Cardiac muscle cell (in vitro differentiated cells and primary cell): Measurements from ENCODE around the gene WHAMM. TPM values are rescaled to one million over a fixed set of nuclear protein-coding genes. Genes with fewer than 3 reads are reported as not detected.

Experiments
- DNase-seq, 2 donors: peaks; one replicate each; pipeline versions ENCODE4 v3.0.0 to v3.0.0-alpha.2; 2010 to 2017; ENCODE audit warnings: low read depth in 1 of 2, low spot score in 1 of 2
- H3K27ac ChIP-seq: fragments of 200-600 bp; sonication (generic); 2 replicates; pipeline ENCODE4 v1.5.1; 2016
- H3K27me3 ChIP-seq: fragments of 200-600 bp; sonication (generic); 2 replicates; pipeline ENCODE4 v1.6.0; 2016; ENCODE audit warnings: control low read depth
- H3K36me3 ChIP-seq: fragments of 200-600 bp; sonication (generic); 2 replicates; pipeline ENCODE4 v1.5.1; 2016; ENCODE audit warnings: control low read depth
- H3K4me1 ChIP-seq: fragments of 200-600 bp; sonication (generic); 2 replicates; pipeline ENCODE4 v1.8.1; 2017; ENCODE audit warnings: low read depth, mild to moderate bottlenecking, mixed run types
- H3K4me3 ChIP-seq: fragments of 200-600 bp; sonication (generic); 2 replicates; pipeline ENCODE4 v1.5.1; 2016; ENCODE audit warnings: mild to moderate bottlenecking
- H3K9me3 ChIP-seq: fragments of 200-600 bp; sonication (generic); 2 replicates; pipeline ENCODE4 v1.5.1; 2017; ENCODE audit warnings: low read depth, mild to moderate bottlenecking, control low read depth
- CTCF ChIP-seq: IDR thresholded peaks from 2 replicates; pipeline ENCODE4 v1.5.1; 2012; ENCODE audit warnings: low read depth, mild to moderate bottlenecking, low read length
- polyA plus RNA-seq: library from polyadenylated mRNA; unstranded; fragments of >200 nt; fragmentation: Nextera tagmentation; extraction: Ambion mirVana; gene quantifications from 2 replicates; pipeline ENCODE4 v1.2.1, GENCODE V29; 2016
- total RNA-seq: library from RNA; depleted of rRNA; stranded (reverse); fragments of >200 nt; gene quantifications from 2 replicates; pipeline ENCODE4 v1.2.3, GENCODE V29; 2016

The WHAMM gene
- total and polyA plus RNA-seq, 2 experiments from 2014 or later: 5.1 to 7.6 TPM

- no peaks in the 10 kb centered on the region for H3K9me3 ChIP-seq
- H3K36me3 ChIP-seq: peaks cover 18% of the 10 kb centered on the region
- no peak overlapping the region for H3K27ac ChIP-seq
- no peak overlapping the region for H3K4me3 ChIP-seq
- H3K4me1 ChIP-seq: no peaks in the 10 kb centered on the region
- H3K27me3 ChIP-seq: no peaks in the 10 kb centered on the region
- no peak for DNase-seq
- TF ChIP-seq CTCF: no peak
These were observed 42.1 kb upstream of the WHAMM start for GRCh38 chr15:82767163-82767829.

DNA sequence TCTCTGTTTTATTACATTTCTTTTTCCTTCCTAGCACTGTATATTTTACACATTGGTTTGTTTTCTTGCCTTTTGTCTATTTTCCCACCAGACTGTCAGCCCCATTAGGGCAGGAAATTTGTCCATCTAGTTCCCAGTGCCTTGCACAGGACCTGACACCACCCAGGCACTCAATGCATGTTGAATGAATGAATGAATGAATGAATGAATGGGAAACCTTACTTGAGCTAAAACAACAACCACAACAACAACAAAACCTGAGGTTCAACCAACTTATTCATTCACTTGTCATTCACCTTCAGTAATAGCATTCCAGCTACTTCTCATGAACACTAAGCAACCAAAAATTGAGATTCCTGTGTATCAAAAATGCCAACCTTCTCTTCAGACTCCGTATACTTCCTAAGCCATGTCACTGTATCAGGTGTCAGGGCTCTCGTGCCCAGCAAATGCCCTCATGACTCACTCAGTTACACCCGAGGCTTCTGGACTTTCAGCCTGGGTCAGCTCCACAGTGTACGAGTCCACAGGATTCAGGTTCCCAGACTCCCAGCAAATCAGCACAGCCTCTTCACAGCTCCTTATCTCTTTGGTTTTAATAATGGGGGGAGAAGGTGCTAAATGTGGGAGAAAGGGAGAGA is 40.9 kb upstream of the WHAMM start:
- no peaks in the 10 kb centered on the region for H3K27me3 ChIP-seq
- TF ChIP-seq CTCF: no peak
- H3K4me1 ChIP-seq: no peaks in the 10 kb centered on the region
- no peak overlapping the region for H3K4me3 ChIP-seq
- H3K36me3 ChIP-seq: peaks cover 22% of the 10 kb centered on the region
- no peaks in the 10 kb centered on the region for H3K9me3 ChIP-seq
- no peak overlapping the region for H3K27ac ChIP-seq
- DNase-seq: no peak

GRCh38 chr15:82771789-82772607 is 37.4 kb upstream of the WHAMM start:
- H3K4me1 ChIP-seq: no peaks in the 10 kb centered on the region
- H3K4me3 ChIP-seq: no peak overlapping the region
- no peaks in the 10 kb centered on the region for H3K9me3 ChIP-seq
- DNase-seq: no peak
- H3K27ac ChIP-seq: no peak overlapping the region
- peaks cover 33% of the 10 kb centered on the region for H3K36me3 ChIP-seq
- no peaks in the 10 kb centered on the region for H3K27me3 ChIP-seq
- no peak for TF ChIP-seq CTCF

DNA sequence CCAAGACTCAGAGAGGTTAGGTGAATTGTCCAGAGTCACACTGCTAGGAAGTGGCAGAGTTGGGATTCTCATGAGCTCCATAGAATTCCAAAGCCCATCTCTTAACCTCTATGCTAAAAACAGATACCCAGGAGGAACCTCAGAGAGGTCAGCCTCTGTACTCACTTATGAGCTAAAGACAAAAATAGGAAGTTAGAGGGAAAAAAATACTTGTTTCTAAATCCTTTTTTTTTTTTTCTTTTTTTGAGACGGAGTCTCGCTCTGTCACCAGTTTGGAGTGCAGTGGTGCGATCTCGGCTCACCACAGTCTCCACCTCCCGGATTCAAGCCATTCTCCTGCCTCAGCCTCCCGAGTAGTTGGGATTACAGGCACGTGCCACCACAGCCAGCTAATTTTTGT is 34.9 kb upstream of the WHAMM start:
- H3K4me1 ChIP-seq: no peaks in the 10 kb centered on the region
- TF ChIP-seq CTCF: no peak
- H3K4me3 ChIP-seq: no peak overlapping the region
- H3K36me3 ChIP-seq: peaks cover 34% of the 10 kb centered on the region
- H3K27ac ChIP-seq: no peak overlapping the region
- DNase-seq: no peak
- no peaks in the 10 kb centered on the region for H3K9me3 ChIP-seq
- no peaks in the 10 kb centered on the region for H3K27me3 ChIP-seq

GRCh38 chr15:82778755-82779154 is 30.7 kb upstream of the WHAMM start:
- no peaks in the 10 kb centered on the region for H3K9me3 ChIP-seq
- no peak overlapping the region for H3K27ac ChIP-seq
- H3K27me3 ChIP-seq: no peaks in the 10 kb centered on the region
- no peaks in the 10 kb centered on the region for H3K4me1 ChIP-seq
- DNase-seq: no peak
- peaks cover 30% of the 10 kb centered on the region for H3K36me3 ChIP-seq
- no peak for TF ChIP-seq CTCF
- H3K4me3 ChIP-seq: no peak overlapping the region
